Frontal cortex (tissue), 4 donors: ENCODE data around the gene FKBP15. TPM values are rescaled to one million over a fixed set of nuclear protein-coding genes. Genes with fewer than 3 reads are reported as not detected.
A peak's percentile ranks its signal among the peaks of the same experiment; 100 is the strongest.
"Not testable (repeated sequence)": the region's sequence is repeated elsewhere in the genome, so short reads cannot be mapped to it uniquely, and the experiment has no call there.

Source experiments
- DNase-seq, 2 donors: peaks; one replicate each; pipeline ENCODE4 v3.0.0; 2012; ENCODE audit warnings: low spot score in 2 of 2
- FAIRE-seq: peaks from 2 replicates; lab custom pipeline; 2012; peaks lifted over from hg19 to GRCh38; lab: Jason Lieb, UNC
- total RNA-seq: library from RNA; depleted of rRNA; stranded (reverse); fragments of >200 nt; gene quantifications from one replicate; pipeline ENCODE4 v1.2.3, GENCODE V29; 2014
- donor health status: control.
- donor health status: control.
- donor health status: control.

Gene FKBP15
- total RNA-seq, 1 donor from 2014 or later: 9.8 TPM

DNA sequence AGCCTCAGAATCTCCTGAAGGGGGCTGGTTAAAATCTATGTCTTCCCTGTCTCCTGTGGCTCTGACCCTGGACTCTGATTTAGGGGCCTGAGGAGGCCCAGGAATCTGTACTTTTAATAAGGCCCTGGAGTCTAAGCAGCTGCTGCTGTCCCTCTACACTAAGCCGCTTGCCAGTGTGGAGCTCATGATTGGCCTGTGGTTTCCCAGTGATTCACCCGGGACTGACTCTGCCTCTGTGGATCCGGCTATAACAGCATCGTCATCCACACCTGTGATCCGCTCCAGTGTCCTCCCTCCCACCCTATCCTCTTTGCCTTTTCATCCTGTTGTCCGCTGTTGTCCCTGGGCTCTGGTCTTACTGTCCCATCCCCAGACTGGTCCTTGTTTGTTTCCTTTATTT, 66.6 kb downstream of the FKBP15 start:
- FAIRE-seq (no peak), DNase-seq (no peak)

GRCh38 chr9:113153599-113153998, 67.5 kb downstream of the FKBP15 start:
- FAIRE-seq (no peak), DNase-seq (no peak)

DNA sequence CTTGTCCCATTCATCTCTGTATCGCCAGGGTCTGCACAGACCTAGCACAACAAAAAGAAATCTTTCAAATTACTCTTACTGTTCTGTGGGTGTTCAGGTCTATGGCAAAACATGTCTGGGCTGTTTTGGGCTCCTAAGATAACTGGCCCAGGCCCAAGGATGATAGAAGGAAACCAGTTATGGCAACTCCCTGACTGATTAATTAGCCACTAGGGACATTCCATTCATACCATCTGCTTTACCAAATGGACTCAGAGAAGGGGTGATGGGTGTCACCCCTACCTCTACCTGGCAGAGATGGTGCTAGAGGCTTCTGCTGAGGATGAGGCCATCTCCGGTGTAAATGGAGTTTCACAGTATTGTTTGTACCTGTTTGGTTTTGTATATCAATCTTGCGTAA, 68.4 kb downstream of the FKBP15 start:
- DNase-seq (no peak), FAIRE-seq (no peak)

DNA sequence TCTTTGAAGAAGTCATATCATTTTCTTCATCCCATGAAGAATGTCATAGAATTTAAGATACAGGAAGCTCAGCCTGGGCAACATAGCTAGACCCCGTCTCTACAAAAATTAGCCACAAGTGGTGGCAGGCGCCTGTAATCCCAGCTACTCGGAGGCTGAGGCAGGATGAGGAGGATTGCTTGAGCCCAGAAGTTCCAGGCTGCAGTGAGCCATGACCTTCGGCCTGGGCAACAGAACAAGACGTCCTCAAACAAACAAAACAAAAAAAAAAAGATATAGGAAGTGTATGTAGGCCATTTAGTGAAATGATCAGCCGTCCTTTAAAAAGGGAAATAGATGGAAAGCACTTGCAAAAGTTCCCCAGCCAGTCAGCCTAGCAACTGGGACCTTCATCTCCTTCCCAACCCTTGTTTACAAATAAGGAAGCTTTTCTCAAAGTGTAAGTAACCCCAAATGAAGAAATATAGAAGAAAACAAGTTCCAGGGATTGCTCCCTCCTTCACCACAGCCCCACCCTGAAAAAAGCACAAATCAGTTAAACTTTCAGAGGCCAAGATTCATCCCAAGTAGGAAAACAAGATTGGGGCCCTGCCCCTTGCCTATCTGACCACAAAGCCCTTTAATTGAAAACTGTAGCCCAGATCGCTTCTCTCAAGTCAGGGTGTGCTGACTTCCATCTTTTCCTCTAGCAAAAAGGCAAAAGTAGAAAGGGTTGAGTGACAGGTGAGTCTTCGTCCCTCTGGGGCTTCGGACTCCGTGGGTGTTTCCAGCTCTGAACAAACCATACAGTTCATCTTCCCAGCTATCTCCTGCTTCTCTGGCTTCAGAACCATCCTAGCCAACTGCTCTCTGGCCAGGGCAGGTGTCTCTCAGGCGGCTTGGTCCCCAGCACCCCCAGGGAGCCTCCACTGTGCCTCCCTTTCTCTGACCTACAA, 69.1 kb downstream of the FKBP15 start:
- DNase-seq: no peak
- FAIRE-seq: no peak

DNA sequence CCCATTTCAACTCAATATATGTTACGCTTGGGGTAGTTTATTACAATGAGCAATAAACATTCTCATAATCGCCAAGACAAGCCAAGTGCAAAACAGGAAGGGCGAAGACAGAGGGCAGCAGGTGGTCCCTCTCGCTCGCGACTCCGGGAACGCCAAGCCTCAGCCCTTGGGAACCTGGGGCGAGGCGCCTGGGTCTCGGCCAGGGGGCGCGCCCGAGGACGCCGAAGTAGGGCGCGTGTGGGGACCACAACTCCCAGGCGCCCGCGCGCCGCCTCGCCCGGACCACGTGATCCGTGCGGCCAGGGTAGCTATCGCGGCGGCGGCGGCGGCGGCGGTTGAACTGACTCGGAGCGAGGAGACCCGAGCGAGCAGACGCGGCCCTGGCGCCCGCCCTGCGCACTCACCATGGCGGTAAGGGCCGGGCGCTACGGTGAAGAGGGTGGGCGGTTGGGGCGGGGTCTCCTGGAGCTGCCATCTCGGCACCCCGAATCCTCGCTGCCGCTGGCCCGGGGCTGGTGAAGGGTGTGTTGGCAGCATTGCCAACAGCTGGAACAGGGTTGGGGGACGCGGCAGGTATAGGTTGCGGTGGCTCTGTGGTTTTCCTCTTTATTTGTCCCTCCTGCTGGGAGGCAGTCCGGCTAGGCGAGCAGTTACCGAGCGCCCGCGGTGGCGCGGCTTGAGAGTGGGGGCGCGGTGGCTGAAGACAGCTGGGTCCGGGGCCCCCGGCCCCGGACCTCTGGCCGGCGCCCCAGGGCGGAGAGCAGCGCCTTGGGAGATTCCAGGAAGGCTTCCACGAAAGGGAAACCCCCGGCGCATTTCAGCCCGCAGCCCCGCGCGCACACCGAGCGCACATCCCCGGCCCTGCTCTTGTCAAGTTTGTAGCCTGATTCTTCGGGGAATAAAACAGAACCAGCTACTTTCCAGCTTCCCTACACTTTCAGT, 70.1 kb downstream of the FKBP15 start, which contains the start of gene SLC31A2:
SLC31A2 (plus strand) TSS at position 338 of the 942 bp plus-strand sequence; CDS start at position 406, 68 bp downstream.
- no peak for FAIRE-seq
- DNase-seq: peak; percentile 86 to 89

GRCh38 chr9:113149561-113149960, 71.5 kb downstream of the FKBP15 start:
- FAIRE-seq, DNase-seq: not testable (repeated sequence)

GRCh38 chr9:113148781-113149510, 72.1 kb downstream of the FKBP15 start:
- no peak for DNase-seq
- FAIRE-seq: no peak

DNA sequence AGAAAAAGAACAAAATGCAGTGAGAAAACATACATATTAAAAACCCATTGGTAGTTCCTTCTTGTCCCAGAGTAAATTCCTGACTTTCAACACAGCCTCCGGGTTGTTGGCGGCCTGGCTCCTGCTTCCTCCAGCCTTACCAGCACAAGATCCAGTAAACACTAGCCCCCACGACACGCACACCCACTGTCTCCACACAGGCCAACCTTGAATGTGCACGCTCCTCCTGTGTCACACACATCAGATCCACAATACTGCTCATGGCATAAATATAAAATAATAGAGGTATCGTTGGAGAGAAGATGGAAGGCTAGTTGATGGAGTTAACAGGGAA, 72.7 kb downstream of the FKBP15 start:
- DNase-seq (no peak), FAIRE-seq (no peak)

- DNase-seq: no peak
- FAIRE-seq: no peak
Measured at GRCh38 chr9:113143432-113144227, 77.4 kb downstream of the FKBP15 start.

DNA sequence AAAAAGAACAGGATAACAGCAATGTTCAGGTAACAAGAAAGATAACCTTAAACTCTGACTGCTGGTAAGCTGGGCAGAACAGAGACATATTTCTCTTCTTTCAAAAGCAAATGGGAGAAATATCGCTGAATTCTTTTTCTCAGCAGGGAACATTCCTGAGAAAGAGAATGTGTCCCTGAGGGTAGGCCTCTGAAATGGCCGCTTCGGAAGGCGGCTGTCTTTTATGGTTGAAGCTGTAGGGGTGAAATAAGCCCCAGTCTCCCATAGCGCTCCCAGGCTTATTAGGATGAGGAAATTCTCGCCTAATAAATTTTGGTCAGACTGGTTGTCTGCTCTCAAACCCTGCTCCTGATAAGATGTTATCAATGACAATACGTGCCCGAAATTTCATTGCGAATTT, 80.2 kb downstream of the FKBP15 start:
- DNase-seq, FAIRE-seq: not testable (repeated sequence)

DNA sequence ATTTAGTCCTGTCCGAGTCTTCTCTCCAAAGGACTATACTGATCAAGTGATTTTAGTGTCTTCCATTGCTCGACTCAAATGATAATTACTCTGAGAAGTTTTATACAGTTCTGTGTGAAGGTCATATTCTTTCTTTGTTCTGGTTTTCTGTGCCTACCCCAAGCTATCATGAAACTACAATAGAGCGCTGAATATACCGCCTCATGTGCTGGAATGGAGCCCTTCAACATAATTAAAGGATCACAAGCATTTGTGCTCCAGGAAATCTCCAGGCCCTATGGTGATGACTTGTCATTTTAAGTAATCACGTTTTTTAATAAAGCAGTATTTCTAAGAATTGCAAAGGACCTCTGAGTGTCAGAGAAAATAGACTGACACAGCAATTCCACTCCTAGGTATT, 81.1 kb downstream of the FKBP15 start:
- no peak for DNase-seq
- FAIRE-seq: no peak

DNA sequence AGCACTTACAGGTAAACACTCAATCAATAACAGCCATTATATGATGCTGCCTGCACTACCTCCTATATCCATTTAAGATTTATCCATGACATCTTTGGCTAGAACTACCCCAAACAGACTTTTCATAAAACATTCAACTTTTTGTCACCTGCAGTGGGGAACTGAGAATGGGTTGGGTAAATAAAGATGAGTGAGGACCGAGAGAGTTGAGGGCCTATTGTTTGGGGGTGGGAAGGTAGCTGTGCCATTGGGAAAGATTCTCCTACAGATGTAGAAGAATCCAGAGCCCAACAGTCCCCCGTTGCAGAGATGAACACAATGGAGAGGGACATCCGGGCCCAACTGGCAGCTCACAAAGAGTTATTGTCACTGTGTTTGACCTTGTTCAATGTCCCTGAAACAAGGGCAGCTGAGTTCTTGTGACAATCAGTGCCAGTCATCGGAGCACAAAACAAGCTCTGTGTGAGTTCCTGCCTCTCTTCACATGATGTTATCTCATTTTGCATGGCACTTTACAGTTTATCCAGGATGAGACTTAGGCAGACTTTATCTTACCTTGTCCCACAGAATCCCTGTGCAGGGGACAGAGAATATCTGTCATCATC, 81.8 kb downstream of the FKBP15 start:
- peak; percentile 94 for FAIRE-seq
- DNase-seq: peak in 1 of 2 donors; percentile 36

DNA sequence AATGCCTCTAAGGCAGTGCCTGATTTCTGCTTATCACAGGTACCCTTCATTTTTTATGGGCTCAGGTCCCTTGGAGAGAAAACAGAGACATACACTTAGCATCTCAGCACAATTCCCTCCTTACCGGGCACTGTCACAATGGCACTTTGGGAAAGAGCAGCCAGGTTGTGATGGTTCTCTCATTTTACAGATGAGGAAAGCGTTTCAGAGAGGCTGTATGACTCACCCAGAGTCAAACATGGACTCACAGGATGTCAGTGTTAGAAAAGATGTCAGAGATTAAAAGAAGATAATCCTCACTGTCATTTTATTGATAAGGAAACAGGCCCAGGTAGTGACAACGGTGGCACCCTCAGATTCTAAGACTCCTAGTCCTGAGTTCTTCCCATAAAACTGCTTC, 82.3 kb downstream of the FKBP15 start:
- no peak for FAIRE-seq
- DNase-seq: no peak

DNA sequence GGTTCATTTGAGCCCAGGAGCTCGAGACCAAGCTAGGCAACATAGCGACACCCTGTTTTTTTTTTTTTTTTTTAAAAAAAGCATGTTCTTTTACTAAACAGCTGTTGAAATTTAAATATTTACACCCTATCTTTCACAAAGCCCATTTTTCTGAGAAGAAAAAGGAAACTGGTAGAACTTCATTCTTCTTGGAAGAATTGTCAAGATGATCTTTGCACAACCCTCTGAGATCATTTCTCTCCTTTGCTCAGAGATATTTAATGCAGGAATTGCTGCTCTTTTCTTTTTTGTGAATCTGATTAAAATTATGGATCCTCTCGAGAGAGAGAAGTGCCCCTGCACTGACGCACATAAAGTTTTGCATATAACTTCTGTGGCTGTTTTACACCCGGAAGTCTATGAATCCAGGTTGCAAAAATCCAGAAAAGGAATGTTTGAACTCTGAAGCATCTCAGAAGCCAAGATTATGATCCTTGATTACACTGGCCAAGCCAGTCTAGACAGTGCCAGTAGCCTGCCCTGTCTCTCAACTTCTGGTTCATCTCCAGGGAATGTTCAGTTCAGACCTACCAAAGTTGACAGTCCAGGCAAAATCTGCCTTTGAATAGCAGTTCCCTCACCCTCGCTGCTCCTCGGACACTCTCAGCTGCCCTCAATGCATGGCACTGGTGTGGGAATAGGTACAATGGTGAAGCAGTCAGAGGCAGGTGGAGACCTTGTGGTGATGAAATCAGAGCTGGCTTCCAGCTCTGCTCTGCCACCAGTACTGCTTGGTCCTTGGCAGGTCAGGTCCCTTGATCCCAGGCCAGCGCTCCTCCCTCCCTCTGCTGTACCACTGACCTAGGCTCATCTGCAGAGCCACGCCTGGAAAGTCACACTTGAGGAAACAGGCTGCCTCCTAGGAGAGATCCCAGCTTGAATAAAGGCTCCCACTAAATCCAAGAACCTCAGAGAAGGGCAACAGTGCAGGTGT, 83.6 kb downstream of the FKBP15 start:
- DNase-seq (no peak), FAIRE-seq (no peak)

- FAIRE-seq (no peak), DNase-seq (no peak)
Measured at GRCh38 chr9:113131689-113132151, 89.4 kb downstream of the FKBP15 start.

DNA sequence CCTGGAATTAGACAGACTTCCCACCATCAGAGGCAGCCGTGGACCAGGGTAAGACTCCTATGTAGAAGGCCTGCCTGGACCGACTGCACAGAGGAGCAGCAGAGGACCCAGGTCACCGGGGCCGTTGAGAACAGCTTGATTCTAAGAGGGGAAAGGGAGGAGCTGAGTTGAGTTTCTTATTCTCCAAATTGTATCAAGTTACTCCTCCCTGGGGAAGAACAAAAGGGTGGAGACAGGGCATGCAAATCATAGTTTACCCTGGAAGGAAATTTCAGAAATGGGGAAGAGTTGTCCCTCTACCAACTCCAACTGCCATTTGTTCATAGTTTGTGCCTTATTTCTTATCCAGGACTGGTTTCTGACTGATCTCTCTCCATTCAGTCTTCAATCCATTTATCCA, 91.2 kb downstream of the FKBP15 start:
- no peak for FAIRE-seq
- DNase-seq: no peak

- FAIRE-seq (no peak), DNase-seq (no peak)
Measured at GRCh38 chr9:113129466-113129865, 91.6 kb downstream of the FKBP15 start.
